Mucosa of descending colon (tissue), 3 donors: ENCODE results near the gene OR9A2. TPM values are rescaled to one million over a fixed set of nuclear protein-coding genes. Genes with fewer than 3 reads are reported as not detected.

Experiments
- ATAC-seq: fragments of 200-7000 bp; cut with Tn5 transposase; one replicate; pipeline ENCODE4 v1.9.1; 2020; ENCODE audit warnings: mild to moderate bottlenecking, moderate library complexity
- DNase-seq, 3 donors: peaks; one replicate each; pipeline ENCODE4 v3.0.0-alpha.2; 2020
- H3K36me3 ChIP-seq: fragments of 200-600 bp; one replicate; pipeline ENCODE4 v1.8.0; 2021; ENCODE audit warnings: low read depth, mild to moderate bottlenecking
- H3K4me1 ChIP-seq: fragments of 200-600 bp; one replicate; pipeline ENCODE4 v1.8.0; 2021; ENCODE audit warnings: low read depth, mild to moderate bottlenecking
- H3K4me3 ChIP-seq: fragments of 200-600 bp; one replicate; pipeline ENCODE4 v1.8.0; 2021; ENCODE audit warnings: mild to moderate bottlenecking
- H3K9me3 ChIP-seq: fragments of 200-600 bp; one replicate; pipeline ENCODE4 v1.8.0; 2021; ENCODE audit warnings: mild to moderate bottlenecking
- CTCF ChIP-seq: fragments of 200-600 bp; IDR thresholded peaks from one replicate; pipeline ENCODE4 v1.8.0; 2022; ENCODE audit warnings: antibody characterized with exemption, mild to moderate bottlenecking
- intact Hi-C, 2 donors: fragments of 100-400 bp; cut with DNase I in 1 of 2; cut with micrococcal nuclease in 1 of 2; formaldehyde crosslinking; loops; one replicate each; pipeline versions ENCODE4 v1.11.0 to v1.11.1; 2022; cut with DNase I, micrococcal nuclease
- total RNA-seq, 3 donors: library from RNA; stranded (reverse); fragmentation: NEBNext Ultra II Directional in 2 of 3; extraction: Animal tissue kit (Norgen Biotek cat#: 25700) in 2 of 3; gene quantifications; one replicate each; pipeline versions ENCODE4 v1.2.1 to v1.2.4, GENCODE V29; 2021 to 2023
- donor health status: DM: no; HTN: no; CAD: no; lungs with moderate emphysema.
- donor health status: DM: no; HTN: no; CAD: no.
- donor health status: DM: no; HTN: yes; CAD: no.

OR9A2 gene
- total RNA-seq, 3 donors from 2014 or later: not detected

- Histone ChIP-seq H3K9me3 (no peaks in the 10 kb centered on the region), H3K36me3 (no peaks in the 10 kb centered on the region), H3K4me3 (no peak overlapping the region), H3K4me1 (no peaks in the 10 kb centered on the region)
- TF ChIP-seq CTCF: no peak
- DNase-seq: no peak
- no peak for ATAC-seq
- intact Hi-C loops: no loop called here
Observed at GRCh38 chr7:143016996-143017395, 9.9 kb downstream of the OR9A2 start.

- no peak for DNase-seq
- Histone ChIP-seq H3K4me1 (no peaks in the 10 kb centered on the region), H3K36me3 (no peaks in the 10 kb centered on the region), H3K9me3 (no peaks in the 10 kb centered on the region), H3K4me3 (no peak overlapping the region)
- no peak for ATAC-seq
- no peak for TF ChIP-seq CTCF
- intact Hi-C loops: no loop called here
Observed at GRCh38 chr7:143015926-143016490, 10.9 kb downstream of the OR9A2 start.

DNA sequence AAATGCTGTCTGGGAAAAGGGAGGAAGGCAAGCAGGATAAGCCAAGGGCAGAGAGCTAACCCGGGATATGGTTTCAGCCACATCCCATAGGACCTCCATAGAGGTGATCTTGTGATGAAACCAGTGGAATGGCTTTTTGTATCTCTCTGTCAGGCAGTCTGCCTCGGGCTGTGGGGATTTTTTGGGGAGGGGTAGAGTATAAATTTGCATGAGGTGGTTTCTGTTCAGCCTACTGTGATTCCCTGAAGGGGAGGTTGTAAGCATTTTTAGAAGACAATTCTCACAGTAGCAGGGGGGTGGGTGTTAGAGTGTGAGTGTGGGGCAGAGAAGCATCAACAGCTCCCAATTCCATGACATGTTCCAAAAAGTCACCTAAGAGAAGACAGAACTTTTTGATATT is 11.8 kb downstream of the OR9A2 start:
- Histone ChIP-seq H3K4me1 (no peaks in the 10 kb centered on the region), H3K9me3 (no peaks in the 10 kb centered on the region), H3K36me3 (no peaks in the 10 kb centered on the region), H3K4me3 (no peak overlapping the region)
- DNase-seq: no peak
- ATAC-seq: peak; percentile 15
- intact Hi-C loops: no loop called here
- no peak for TF ChIP-seq CTCF

GRCh38 chr7:143013893-143014292 is 13.0 kb downstream of the OR9A2 start:
- DNase-seq: no peak
- Histone ChIP-seq H3K4me3 (no peak overlapping the region), H3K9me3 (no peaks in the 10 kb centered on the region), H3K4me1 (no peaks in the 10 kb centered on the region), H3K36me3 (no peaks in the 10 kb centered on the region)
- ATAC-seq: no peak
- TF ChIP-seq CTCF: no peak
- intact Hi-C loops: no loop called here

DNA sequence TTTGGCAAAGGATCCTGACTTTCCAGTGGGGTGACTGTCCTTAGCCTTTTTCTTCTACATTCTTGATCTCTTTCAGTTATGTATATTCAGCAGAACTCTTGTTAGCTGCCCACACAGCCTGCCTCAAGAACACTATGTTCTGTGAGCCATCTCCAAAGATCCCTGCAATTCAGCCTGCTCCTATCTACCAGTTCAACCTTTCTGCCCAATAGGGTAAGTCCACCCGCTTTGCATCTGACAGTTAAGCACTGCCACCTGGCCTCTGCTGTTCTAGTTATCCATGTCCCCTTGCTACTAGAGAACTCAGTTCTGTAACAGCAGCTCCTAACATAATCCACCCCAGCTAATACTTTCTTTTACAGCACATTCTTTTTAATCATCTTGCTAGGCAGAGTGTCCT is 13.5 kb downstream of the OR9A2 start:
- no peak overlapping the region for H3K4me3 ChIP-seq
- no peaks in the 10 kb centered on the region for H3K4me1 ChIP-seq
- intact Hi-C loops: no loop called here
- H3K36me3 ChIP-seq: no peaks in the 10 kb centered on the region
- no peak for TF ChIP-seq CTCF
- H3K9me3 ChIP-seq: no peaks in the 10 kb centered on the region
- DNase-seq: no peak
- no peak for ATAC-seq

- TF ChIP-seq CTCF: no peak
- ATAC-seq (no peak), DNase-seq (no peak)
- H3K4me3 ChIP-seq: no peak overlapping the region
- intact Hi-C loops: no loop called here
- H3K36me3 ChIP-seq: no peaks in the 10 kb centered on the region
- no peaks in the 10 kb centered on the region for H3K9me3 ChIP-seq
- no peaks in the 10 kb centered on the region for H3K4me1 ChIP-seq
Observed at GRCh38 chr7:143012409-143012808, 14.5 kb downstream of the OR9A2 start.
